Measurements from ENCODE around the gene POLD2. TPM values are rescaled to one million over a fixed set of nuclear protein-coding genes. Genes with fewer than 3 reads are reported as not detected.
A peak's percentile ranks its signal among the peaks of the same experiment; 100 is the strongest.

POLD2 gene
- total and polyA plus RNA-seq, 2 of the 13 experiments (the other 11 are each of a cell fraction or from before 2014, with no cell fraction given), result 87.6 to 95.1 TPM

- TF ChIP-seq CAMTA2 (CRISPR knock-in tag; IDR thresholded peaks at IDR 0.05; ENCODE audit: borderline replicate concordance) (no peak), NR2C2 (CRISPR knock-in tag; IDR thresholded peaks at IDR 0.05; ENCODE audit: borderline replicate concordance) (no peak), SP140L (CRISPR knock-in tag; IDR thresholded peaks at IDR 0.05; ENCODE audit: borderline replicate concordance) (no peak), CENPT (CRISPR knock-in tag; IDR thresholded peaks at IDR 0.05; ENCODE audit: low read depth) (no peak), EZH2 (conservative IDR thresholded peaks at IDR 0.05; ENCODE audit: low read depth, low read length) (no peak), SOX6 (IDR thresholded peaks at IDR 0.05) (no peak), SOX6 (CRISPR knock-in tag; IDR thresholded peaks at IDR 0.05) (0 out of 2 replicates have a peak, but pooled peaks have one; percentile 6), ZNF788 (CRISPR knock-in tag; IDR thresholded peaks at IDR 0.05; ENCODE audit: borderline replicate concordance) (no peak), MNT (IDR thresholded peaks at IDR 0.05) (no peak), ZBTB25 (CRISPR knock-in tag; IDR thresholded peaks at IDR 0.05) (no peak), ZNF646 (CRISPR knock-in tag; IDR thresholded peaks at IDR 0.05) (no peak), CTCF (CRISPR knock-in tag; IDR thresholded peaks at IDR 0.05) (0 out of 2 replicates have a peak, but pooled peaks have one; percentile 4), ZNF550 (CRISPR knock-in tag; IDR thresholded peaks at IDR 0.05; ENCODE audit: borderline replicate concordance) (no peak), PAWR (CRISPR knock-in tag; IDR thresholded peaks at IDR 0.05; ENCODE audit: borderline replicate concordance) (0 out of 2 replicates have a peak, but pooled peaks have one; percentile 37), STAT6 (CRISPR knock-in tag; IDR thresholded peaks at IDR 0.05; ENCODE audit: borderline replicate concordance) (no peak)
Measured at GRCh38 chr7:44101303-44101965, 21.9 kb downstream of the POLD2 start (continued).
